K562 (cell line): ENCODE results near the gene DEGS2. TPM values are rescaled to one million over a fixed set of nuclear protein-coding genes. Genes with fewer than 3 reads are reported as not detected.
A peak's percentile ranks its signal among the peaks of the same experiment; 100 is the strongest.

ENCODE experiments used
- ATF4 ChIP-seq: fragments of 450-650 bp; formaldehyde crosslinking; IDR thresholded peaks from 2 replicates; pipeline ENCODE4 v1.4.0; 2022; ENCODE audit warnings: mild to moderate bottlenecking, moderate library complexity
- FOXJ2 ChIP-seq: fragments of 200-800 bp; sonication (Bioruptor generic); IDR thresholded peaks from 2 replicates; pipeline ENCODE4 v1.6.1; 2016; ENCODE audit warnings: missing genetic modification characterization, missing compliant biosample characterization
- KDM5B ChIP-seq: fragments of 200-600 bp; sonication (generic); IDR thresholded peaks from 2 replicates; pipeline ENCODE4 v1.6.1; 2012; ENCODE audit warnings: low read depth, mild to moderate bottlenecking, moderate library complexity, low read length, control low read depth, inconsistent platforms; ENCODE audit not compliant: insufficient replicate concordance
- MECOM ChIP-seq: fragments of 250-450 bp; sonication (Bioruptor Pico); IDR thresholded peaks from 2 replicates; pipeline ENCODE4 v1.8.0; 2022; ENCODE audit warnings: inconsistent platforms
- PCBP2 ChIP-seq: fragments of 200-400 bp; formaldehyde crosslinking; IDR thresholded peaks from 2 replicates; pipeline ENCODE4 v1.6.1; 2018; ENCODE audit warnings: low read length, low read depth, mild to moderate bottlenecking, moderate library complexity; ENCODE audit not compliant: poor library complexity, severe bottlenecking
- PPARD ChIP-seq: fragments of 250-450 bp; sonication (Bioruptor Pico); IDR thresholded peaks from 2 replicates; pipeline ENCODE4 v1.8.0; 2022; ENCODE audit warnings: inconsistent platforms, mild to moderate bottlenecking, moderate library complexity
- PTRF ChIP-seq: fragments of 450-650 bp; IDR thresholded peaks from 2 replicates; pipeline ENCODE4 v1.6.1; 2016; ENCODE audit warnings: mild to moderate bottlenecking, missing genetic modification characterization, missing compliant biosample characterization
- RAD51 ChIP-seq: fragments of 450-650 bp; IDR thresholded peaks from 2 replicates; pipeline ENCODE4 v1.7.1; 2016; ENCODE audit warnings: low read depth, mild to moderate bottlenecking, borderline replicate concordance
- SMARCB1 ChIP-seq: IDR thresholded peaks from 2 replicates; pipeline ENCODE4 v1.6.1; 2011; ENCODE audit warnings: improper control_type of control experiment, low read depth; ENCODE audit not compliant: insufficient read length
- SREBF1 ChIP-seq: fragments of 150-350 bp; IDR thresholded peaks from 2 replicates; pipeline ENCODE4 v1.6.1; 2014; ENCODE audit warnings: antibody characterized with exemption, low read depth, low read length, borderline replicate concordance
- WHSC1 ChIP-seq: IDR thresholded peaks from one replicate; pipeline ENCODE4 v1.6.1; 2012; ENCODE audit warnings: low read length, control low read depth, inconsistent platforms
- ZBTB11 ChIP-seq, 3 experiments: fragments of 200-800 bp in 1 of 3; fragments of 250-450 bp in 1 of 3; fragments of 450-650 bp in 1 of 3; sonication (Bioruptor Pico) in 1 of 3; sonication (Bioruptor generic) in 1 of 3; formaldehyde crosslinking in 1 of 3; IDR thresholded peaks; 2 replicates each; pipeline versions ENCODE4 v1.6.1 to v1.8.0; 2016 to 2022; ENCODE audit warnings: mild to moderate bottlenecking in 2 of 3, missing genetic modification characterization in 2 of 3, missing compliant biosample characterization in 1 of 3, moderate library complexity in 1 of 3
- ZNF121 ChIP-seq: sonication (generic); formaldehyde crosslinking; conservative IDR thresholded peaks from 2 replicates; pipeline ENCODE4 v1.8.0; 2022; ENCODE audit warnings: missing genetic modification reagents
- ZNF280A ChIP-seq: fragments of 450-650 bp; IDR thresholded peaks from 2 replicates; pipeline ENCODE4 v1.6.1; 2018; ENCODE audit warnings: mild to moderate bottlenecking, low read depth; ENCODE audit not compliant: partially characterized antibody
- ZNF668 ChIP-seq: fragments of 250-450 bp; sonication (Bioruptor Pico); IDR thresholded peaks from 2 replicates; pipeline ENCODE4 v1.8.0; 2022; ENCODE audit warnings: mild to moderate bottlenecking, inconsistent platforms
- ZNF695 ChIP-seq: fragments of 450-650 bp; formaldehyde crosslinking; IDR thresholded peaks from 2 replicates; pipeline ENCODE4 v1.4.0; 2020; ENCODE audit warnings: mild to moderate bottlenecking, moderate library complexity
- polyA plus RNA-seq, 8 experiments: library from polyadenylated mRNA; depleted of rRNA in 4 of 8; stranded (reverse) in 5 of 8; unstranded in 3 of 8; fragments of >200 nt; fragmentation: Nextera tagmentation in 2 of 8; fragmentation: Illumina TruSeq in 1 of 8; extraction: Ambion mirVana in 2 of 8; extraction: Trizol in 1 of 8; gene quantifications; 2 replicates each; pipeline versions ENCODE4 v1.2.1 to v1.2.3, GENCODE V29; 2011 to 2014; ENCODE audit warnings: inconsistent platforms in 1 of 8, missing spikeins in 1 of 8
- total RNA-seq, 7 experiments: library from RNA; depleted of rRNA in 6 of 7; stranded (reverse); fragments of >200 nt in 6 of 7; fragmentation: Illumina TruSeq in 2 of 7; extraction: Trizol in 2 of 7; gene quantifications; 2 replicates each; pipeline versions ENCODE4 v1.2.1 to v1.2.3, GENCODE V29; 2011 to 2021; ENCODE audit warnings: low replicate concordance in 1 of 7
- TF ChIP-seq, protein P1 (sequence below): fragments of 150-350 bp; conservative IDR thresholded peaks from 2 replicates; pipeline ENCODE4 v1.6.1; 2014; ENCODE audit warnings: low read length

DEGS2 gene
- total and polyA plus RNA-seq, 9 of the 15 experiments (the other 6 are each of a cell fraction or from before 2014, with no cell fraction given) = 0.22 to 2.9 (median 0.70) TPM

GRCh38 chr14:100142073-100143040, 17.1 kb downstream of the DEGS2 start (continued):
- TF ChIP-seq ZBTB11 (CRISPR knock-in tag; IDR thresholded peaks at IDR 0.05) (peak in 1 of 3 experiments; percentile 83; a peak in 2 of 6 replicates), ZNF280A (no peak), RAD51 (no peak), MECOM (CRISPR knock-in tag) (no peak), ZNF121 (CRISPR knock-in tag) (no peak), PCBP2 (no peak), ZNF695 (CRISPR knock-in tag) (no peak), KDM5B (peak; percentile 55), PPARD (CRISPR knock-in tag) (no peak), SREBF1 (no peak), ATF4 (CRISPR knock-in tag) (peak; percentile 17; the same call in 1 of the 2 replicates), FOXJ2 (tag) (no peak), WHSC1 (no peak), SMARCB1 (peak; percentile 62), ZNF668 (CRISPR knock-in tag) (no peak), PTRF (tag) (no peak)
- TF ChIP-seq, protein P1, sequence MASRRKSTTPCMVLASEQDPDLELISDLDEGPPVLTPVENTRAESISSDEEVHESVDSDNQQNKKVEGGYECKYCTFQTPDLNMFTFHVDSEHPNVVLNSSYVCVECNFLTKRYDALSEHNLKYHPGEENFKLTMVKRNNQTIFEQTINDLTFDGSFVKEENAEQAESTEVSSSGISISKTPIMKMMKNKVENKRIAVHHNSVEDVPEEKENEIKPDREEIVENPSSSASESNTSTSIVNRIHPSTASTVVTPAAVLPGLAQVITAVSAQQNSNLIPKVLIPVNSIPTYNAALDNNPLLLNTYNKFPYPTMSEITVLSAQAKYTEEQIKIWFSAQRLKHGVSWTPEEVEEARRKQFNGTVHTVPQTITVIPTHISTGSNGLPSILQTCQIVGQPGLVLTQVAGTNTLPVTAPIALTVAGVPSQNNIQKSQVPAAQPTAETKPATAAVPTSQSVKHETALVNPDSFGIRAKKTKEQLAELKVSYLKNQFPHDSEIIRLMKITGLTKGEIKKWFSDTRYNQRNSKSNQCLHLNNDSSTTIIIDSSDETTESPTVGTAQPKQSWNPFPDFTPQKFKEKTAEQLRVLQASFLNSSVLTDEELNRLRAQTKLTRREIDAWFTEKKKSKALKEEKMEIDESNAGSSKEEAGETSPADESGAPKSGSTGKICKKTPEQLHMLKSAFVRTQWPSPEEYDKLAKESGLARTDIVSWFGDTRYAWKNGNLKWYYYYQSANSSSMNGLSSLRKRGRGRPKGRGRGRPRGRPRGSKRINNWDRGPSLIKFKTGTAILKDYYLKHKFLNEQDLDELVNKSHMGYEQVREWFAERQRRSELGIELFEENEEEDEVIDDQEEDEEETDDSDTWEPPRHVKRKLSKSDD = no peak
